GM18870 (cell line): ENCODE measurements around the gene NRDE2.
A peak's percentile ranks its signal among the peaks of the same experiment; 100 is the strongest.
"Not testable (repeated sequence)": the region's sequence is repeated elsewhere in the genome, so short reads cannot be mapped to it uniquely, and the experiment has no call there.

Source experiments
- ATAC-seq: cut with Tn5 transposase; IDR thresholded peaks from one replicate; pipeline ENCODE4 v1.9.1; 2021; ENCODE audit warnings: moderate library complexity; ENCODE audit not compliant: unreplicated experiment

Gene NRDE2

GRCh38 chr14:90274019-90274418, 57.7 kb downstream of the NRDE2 start:
- ATAC-seq = no peak

- ATAC-seq = no peak
Measured at GRCh38 chr14:90273532-90273931, 58.2 kb downstream of the NRDE2 start.

GRCh38 chr14:90272523-90272922, 59.2 kb downstream of the NRDE2 start:
- no peak for ATAC-seq

- no peak for ATAC-seq
Measured at GRCh38 chr14:90268420-90268819, 63.3 kb downstream of the NRDE2 start.

GRCh38 chr14:90266441-90267154, 65.1 kb downstream of the NRDE2 start:
- ATAC-seq = no peak

GRCh38 chr14:90263748-90264449, 67.8 kb downstream of the NRDE2 start:
- ATAC-seq = peak; percentile 93

- ATAC-seq = peak; percentile 95
Measured at GRCh38 chr14:90256354-90257131, 75.2 kb downstream of the NRDE2 start, which contains the start of gene PSMC1. Gene PSMC1 (plus strand): TSS chr14:90256553. CDS start chr14:90256598, 45 bp downstream.

- ATAC-seq = no peak
Measured at GRCh38 chr14:90255871-90256270, 75.9 kb downstream of the NRDE2 start.

GRCh38 chr14:90253826-90254225, 77.9 kb downstream of the NRDE2 start:
- no peak for ATAC-seq

GRCh38 chr14:90248594-90248993, 83.1 kb downstream of the NRDE2 start:
- no peak for ATAC-seq

GRCh38 chr14:90247441-90247840, 84.3 kb downstream of the NRDE2 start:
- ATAC-seq = not testable (repeated sequence)

GRCh38 chr14:90246936-90247335, 84.8 kb downstream of the NRDE2 start:
- no peak for ATAC-seq

- no peak for ATAC-seq
Measured at GRCh38 chr14:90242444-90242843, 89.3 kb downstream of the NRDE2 start.

GRCh38 chr14:90239139-90239538, 92.6 kb downstream of the NRDE2 start:
- no peak for ATAC-seq

GRCh38 chr14:90235179-90235976, 96.4 kb downstream of the NRDE2 start:
- peak; percentile 48 for ATAC-seq

GRCh38 chr14:90229942-90230341, 101.8 kb downstream of the NRDE2 start:
- ATAC-seq = not testable (repeated sequence)

GRCh38 chr14:90228478-90228877, 103.3 kb downstream of the NRDE2 start:
- ATAC-seq = no peak
